Activated CD4-positive, alpha-beta T cell treated with anti-CD3 and anti-CD28 coated beads for 4 hours (primary cell): ENCODE measurements around the gene TMEM263.
"Not testable (repeated sequence)": the region's sequence is repeated elsewhere in the genome, so short reads cannot be mapped to it uniquely, and the experiment has no call there.

Experiments
- DNase-seq, 2 donors: peaks; one replicate each; pipeline ENCODE4 v3.0.0-alpha.2; 2020

The TMEM263 gene

GRCh38 chr12:106986625-106987389 lies 31.1 kb downstream of the TMEM263 start, which contains the start of gene MTERF2:
Gene MTERF2 (minus strand): TSS chr12:106987146. CDS start chr12:106978714, 8,432 bp downstream.
- peak; percentile 71 to 76 for DNase-seq

GRCh38 chr12:106987846-106988245 lies 32.1 kb downstream of the TMEM263 start:
- DNase-seq = no peak

- DNase-seq = no peak
Measured at GRCh38 chr12:106994579-106995220, 39.0 kb downstream of the TMEM263 start.

GRCh38 chr12:106996102-106996501 lies 40.4 kb downstream of the TMEM263 start:
- not testable (repeated sequence) for DNase-seq

GRCh38 chr12:106997916-106998315 lies 42.2 kb downstream of the TMEM263 start:
- DNase-seq = no peak

GRCh38 chr12:106999446-106999845 lies 43.7 kb downstream of the TMEM263 start:
- no peak for DNase-seq

GRCh38 chr12:107002665-107003064 lies 47.0 kb downstream of the TMEM263 start:
- not testable (repeated sequence) for DNase-seq

- no peak for DNase-seq
Measured at GRCh38 chr12:107007411-107007810, 51.7 kb downstream of the TMEM263 start.

- DNase-seq = no peak
Measured at GRCh38 chr12:107011519-107011918, 55.8 kb downstream of the TMEM263 start.

GRCh38 chr12:107012736-107013425 lies 57.2 kb downstream of the TMEM263 start:
- no peak for DNase-seq

- peak in 1 of 2 donors; percentile 6 for DNase-seq
Measured at GRCh38 chr12:107014055-107014454, 58.3 kb downstream of the TMEM263 start.

- DNase-seq = no peak
Measured at GRCh38 chr12:107017042-107017441, 61.3 kb downstream of the TMEM263 start.

GRCh38 chr12:107019546-107019945 lies 63.8 kb downstream of the TMEM263 start:
- no peak for DNase-seq
